SJSA1 (cell line): ENCODE data around the gene OR6C75. TPM values are rescaled to one million over a fixed set of nuclear protein-coding genes. Genes with fewer than 3 reads are reported as not detected.
"Not testable (repeated sequence)": the region's sequence is repeated elsewhere in the genome, so short reads cannot be mapped to it uniquely, and the experiment has no call there.

ENCODE experiments used
- DNase-seq, 2 experiments: peaks; one replicate each; pipeline ENCODE4 v3.0.0-alpha.2; 2015 to 2020; ENCODE audit warnings: low spot score in 2 of 2, low read depth in 1 of 2
- H3K27ac ChIP-seq: fragments of 250-450 bp; sonication (Bioruptor Pico); 2 replicates; pipeline ENCODE4 v1.5.1; 2020; ENCODE audit warnings: mild to moderate bottlenecking, moderate library complexity
- H3K27me3 ChIP-seq: fragments of 250-450 bp; sonication (Bioruptor Pico); replicated peaks from 2 replicates; pipeline ENCODE4 v1.5.1; 2020; ENCODE audit warnings: mild to moderate bottlenecking, moderate library complexity
- H3K36me3 ChIP-seq: fragments of 250-450 bp; sonication (Bioruptor Pico); 2 replicates; pipeline ENCODE4 v1.5.1; 2020; ENCODE audit warnings: mild to moderate bottlenecking
- H3K4me1 ChIP-seq: fragments of 250-450 bp; sonication (Bioruptor Pico); replicated peaks from 2 replicates; pipeline ENCODE4 v1.6.1; 2021; ENCODE audit warnings: mild to moderate bottlenecking
- H3K4me3 ChIP-seq: fragments of 250-450 bp; sonication (Bioruptor Pico); 2 replicates; pipeline ENCODE4 v1.5.1; 2020; ENCODE audit warnings: mild to moderate bottlenecking
- H3K9me3 ChIP-seq: fragments of 250-450 bp; sonication (Bioruptor Pico); replicated peaks from 2 replicates; pipeline ENCODE4 v1.5.1; 2020; ENCODE audit warnings: mild to moderate bottlenecking
- total RNA-seq: library from RNA; depleted of rRNA; stranded (reverse); fragments of >200 nt; shearing (Covaris generic); gene quantifications from 2 replicates; pipeline ENCODE4 v1.2.3, GENCODE V29; 2014; rRNA removed

Gene OR6C75
- not detected in 2 replicates for total RNA-seq

DNA sequence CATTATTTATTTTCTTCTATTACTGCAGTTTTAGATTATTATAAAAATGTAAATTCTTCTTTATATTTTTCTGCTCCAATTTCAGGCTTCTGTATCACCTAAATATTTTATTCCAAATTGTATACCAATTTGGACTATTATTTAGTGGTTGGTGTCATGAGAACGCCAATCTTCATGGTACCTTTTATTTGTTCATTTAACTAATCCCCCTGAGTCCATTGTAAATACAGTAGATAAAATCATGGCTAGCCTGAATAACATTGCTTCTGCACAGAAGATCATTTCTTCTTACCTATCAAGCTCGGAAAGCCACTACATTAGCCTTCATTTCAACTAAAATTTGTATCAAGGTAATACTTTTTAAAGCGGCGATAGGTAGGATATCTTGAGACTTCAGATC, at the start of gene OR6C75:
Gene OR6C75, plus strand, starts transcription at position 301 of the 400 bp plus-strand sequence. CDS start 2,136 bp downstream, outside the sequence.
- DNase-seq, result no peak
- H3K4me3 ChIP-seq, result no peak within 1 kb of the TSS
- H3K4me1 ChIP-seq, result no peaks in the 10 kb centered on the region
- no peak within 1 kb of the TSS for H3K27ac ChIP-seq
- no peaks in the 10 kb centered on the region for H3K36me3 ChIP-seq
- H3K9me3 ChIP-seq, result no peaks in the 10 kb centered on the region
- H3K27me3 ChIP-seq, result no peaks in the 10 kb centered on the region

DNA sequence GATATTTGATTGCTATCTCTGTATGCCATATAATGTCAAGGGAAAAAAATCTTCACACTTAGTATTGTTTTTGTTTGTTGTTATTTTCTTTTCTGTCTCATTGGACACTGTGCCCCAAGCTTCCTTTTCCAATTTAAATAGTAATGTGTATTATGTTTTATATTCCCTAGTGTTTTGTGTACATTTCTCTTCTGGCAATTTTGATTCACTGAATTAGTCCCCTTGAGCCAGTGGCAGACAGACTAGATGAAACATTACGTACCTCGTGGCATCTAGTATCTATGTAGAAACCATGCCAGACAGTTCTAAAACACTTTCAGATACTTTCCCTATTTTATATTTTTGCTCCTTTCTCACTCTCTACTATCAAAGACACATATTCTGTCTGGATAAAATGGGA, 48.7 kb upstream of the OR6C75 start, which contains the start of gene OR6C1:
Gene OR6C1, plus strand, starts transcription at position 301 of the 400 bp plus-strand sequence. CDS start 6,257 bp downstream, outside the sequence.
- Histone ChIP-seq H3K4me3 (no peak within 1 kb of the TSS), H3K4me1 (no peaks in the 10 kb centered on the region), H3K36me3 (no peaks in the 10 kb centered on the region), H3K27ac (no peak within 1 kb of the TSS), H3K9me3 (no peaks in the 10 kb centered on the region), H3K27me3 (no peaks in the 10 kb centered on the region)
- no peak for DNase-seq

DNA sequence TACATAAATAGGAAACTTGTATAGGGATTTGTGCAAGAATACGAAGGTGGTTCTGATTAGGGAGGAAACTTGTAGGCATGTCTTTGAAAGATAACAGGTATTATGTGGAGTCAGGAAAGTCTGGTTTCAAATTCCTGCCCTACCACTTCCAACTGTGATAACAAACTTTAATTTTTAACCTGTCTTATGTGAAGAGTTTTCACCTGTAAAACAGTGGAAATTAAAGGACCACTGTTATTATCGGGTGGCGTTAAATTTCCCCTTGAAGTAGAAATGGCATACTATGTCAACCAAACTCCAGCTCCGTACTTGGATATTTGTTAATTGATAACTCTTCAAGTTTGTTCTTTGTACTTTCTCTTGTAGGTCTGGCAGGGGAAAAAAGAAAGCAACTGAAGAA, 42.6 kb upstream of the OR6C75 start:
- H3K36me3 ChIP-seq, result no peaks in the 10 kb centered on the region
- no peaks in the 10 kb centered on the region for H3K27me3 ChIP-seq
- H3K4me3 ChIP-seq, result no peak overlapping the region
- no peak for DNase-seq
- no peak overlapping the region for H3K27ac ChIP-seq
- no peaks in the 10 kb centered on the region for H3K4me1 ChIP-seq
- H3K9me3 ChIP-seq, result no peaks in the 10 kb centered on the region

DNA sequence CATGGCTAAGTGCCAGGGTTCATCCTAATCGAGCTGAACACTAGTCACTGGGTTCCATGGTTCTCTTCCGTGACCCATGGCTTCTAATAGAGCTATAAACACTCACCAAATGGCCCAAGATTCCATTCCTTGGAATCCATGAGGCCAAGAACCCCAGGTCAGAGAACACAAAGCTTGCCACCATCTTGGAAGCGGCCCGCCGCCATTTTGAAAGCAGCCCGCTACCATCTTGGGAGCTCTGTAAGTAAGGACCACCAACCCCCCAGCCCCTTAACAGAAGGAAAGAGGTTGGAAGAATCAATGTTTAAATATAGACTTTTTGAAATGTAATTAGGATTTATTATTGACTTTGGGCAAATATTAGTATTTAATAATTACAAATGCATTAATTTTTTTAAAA, 37.0 kb upstream of the OR6C75 start:
- not testable (repeated sequence) for H3K36me3 ChIP-seq, H3K27me3 ChIP-seq, H3K4me1 ChIP-seq, H3K9me3 ChIP-seq, H3K27ac ChIP-seq, H3K4me3 ChIP-seq, DNase-seq

- no peaks in the 10 kb centered on the region for H3K4me1 ChIP-seq
- no peak for DNase-seq
- peaks cover 3% of the 10 kb centered on the region; the same call in 1 of the 2 replicates for H3K27me3 ChIP-seq
- H3K4me3 ChIP-seq, result no peak within 1 kb of the TSS
- no peak within 1 kb of the TSS for H3K27ac ChIP-seq
- no peaks in the 10 kb centered on the region for H3K9me3 ChIP-seq
- no peaks in the 10 kb centered on the region for H3K36me3 ChIP-seq
These were observed 32.3 kb upstream of the OR6C75 start, which contains the start of gene OR6C3 for GRCh38 chr12:55330446-55330845. TSS of gene OR6C3 (plus strand) at chr12:55330746. CDS start at chr12:55331701, 955 bp downstream.

- no peaks in the 10 kb centered on the region for H3K4me1 ChIP-seq
- H3K4me3 ChIP-seq, result no peak overlapping the region
- no peak overlapping the region for H3K27ac ChIP-seq
- no peaks in the 10 kb centered on the region for H3K9me3 ChIP-seq
- H3K36me3 ChIP-seq, result no peaks in the 10 kb centered on the region
- DNase-seq, result no peak
- H3K27me3 ChIP-seq, result peaks cover 3% of the 10 kb centered on the region; the same call in 1 of the 2 replicates
These were observed 26.8 kb upstream of the OR6C75 start for GRCh38 chr12:55336002-55336401.

DNA sequence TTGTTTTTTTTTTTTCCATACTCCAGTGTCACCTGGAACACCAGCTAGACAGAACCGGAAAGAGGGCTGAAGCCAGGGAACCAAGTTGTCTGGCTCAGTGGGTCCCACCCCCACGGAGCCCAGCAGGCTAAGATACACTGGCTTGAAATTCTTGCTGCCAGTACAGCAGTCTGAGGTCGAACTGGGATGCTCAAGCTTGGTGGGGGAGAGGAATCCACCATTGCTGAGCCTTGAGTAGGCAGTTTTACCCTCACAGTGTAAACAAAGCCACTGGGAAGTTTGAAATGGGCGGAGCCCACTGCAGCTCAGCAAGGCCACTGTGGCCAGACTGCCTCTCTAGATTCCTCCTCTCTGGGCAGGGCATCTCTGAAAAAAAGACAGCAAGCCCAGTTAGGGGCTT, 7.4 kb upstream of the OR6C75 start:
- H3K4me1 ChIP-seq, H3K27ac ChIP-seq, H3K4me3 ChIP-seq, DNase-seq, H3K9me3 ChIP-seq, H3K36me3 ChIP-seq, H3K27me3 ChIP-seq: not testable (repeated sequence)

GRCh38 chr12:55365086-55365485, 2.3 kb downstream of the OR6C75 start:
- no peaks in the 10 kb centered on the region for H3K27me3 ChIP-seq
- H3K4me3 ChIP-seq, result no peak overlapping the region
- DNase-seq, result no peak
- no peaks in the 10 kb centered on the region for H3K4me1 ChIP-seq
- H3K36me3 ChIP-seq, result no peaks in the 10 kb centered on the region
- no peaks in the 10 kb centered on the region for H3K9me3 ChIP-seq
- no peak overlapping the region for H3K27ac ChIP-seq

GRCh38 chr12:55372521-55372920, 9.7 kb downstream of the OR6C75 start:
- H3K27ac ChIP-seq, result no peak overlapping the region
- no peaks in the 10 kb centered on the region for H3K27me3 ChIP-seq
- no peaks in the 10 kb centered on the region for H3K36me3 ChIP-seq
- DNase-seq, result no peak
- no peak overlapping the region for H3K4me3 ChIP-seq
- H3K4me1 ChIP-seq, result no peaks in the 10 kb centered on the region
- no peaks in the 10 kb centered on the region for H3K9me3 ChIP-seq

DNA sequence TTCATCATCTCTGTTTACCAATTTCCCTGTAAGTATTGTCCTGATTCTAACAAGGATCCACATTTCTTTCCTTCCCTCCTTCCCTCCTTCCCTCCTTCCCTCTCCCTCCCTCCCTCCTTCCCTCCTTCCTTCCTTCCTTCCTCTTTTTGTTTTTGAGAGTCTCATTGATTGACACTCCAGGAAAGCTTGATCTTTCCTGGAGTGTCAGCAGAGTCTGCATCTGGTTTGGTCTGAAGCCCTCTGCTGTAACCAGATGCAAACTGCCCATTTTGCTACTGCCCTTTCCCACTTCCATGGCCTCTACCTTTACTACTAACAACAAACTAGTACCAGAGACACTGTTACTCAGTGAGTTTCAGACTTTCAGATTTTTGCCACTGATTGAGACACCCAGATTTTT, 23.1 kb downstream of the OR6C75 start:
- Histone ChIP-seq H3K9me3 (no peaks in the 10 kb centered on the region), H3K36me3 (no peaks in the 10 kb centered on the region), H3K4me1 (no peaks in the 10 kb centered on the region), H3K4me3 (no peak overlapping the region), H3K27me3 (peaks cover under 1% of the 10 kb centered on the region; the same call in 1 of the 2 replicates), H3K27ac (no peak overlapping the region)
- no peak for DNase-seq

GRCh38 chr12:55392032-55392795, 29.4 kb downstream of the OR6C75 start:
- no peak for DNase-seq
- Histone ChIP-seq H3K9me3 (no peaks in the 10 kb centered on the region), H3K4me1 (no peaks in the 10 kb centered on the region), H3K27me3 (peaks cover 3% of the 10 kb centered on the region; the same call in 1 of the 2 replicates), H3K4me3 (no peak overlapping the region), H3K27ac (no peak overlapping the region), H3K36me3 (no peaks in the 10 kb centered on the region)

- Histone ChIP-seq H3K4me3 (no peak overlapping the region), H3K4me1 (no peaks in the 10 kb centered on the region), H3K36me3 (no peaks in the 10 kb centered on the region), H3K27ac (no peak overlapping the region), H3K27me3 (no peaks in the 10 kb centered on the region), H3K9me3 (no peaks in the 10 kb centered on the region)
- DNase-seq, result no peak
These were observed 33.6 kb downstream of the OR6C75 start for GRCh38 chr12:55396326-55396725.

DNA sequence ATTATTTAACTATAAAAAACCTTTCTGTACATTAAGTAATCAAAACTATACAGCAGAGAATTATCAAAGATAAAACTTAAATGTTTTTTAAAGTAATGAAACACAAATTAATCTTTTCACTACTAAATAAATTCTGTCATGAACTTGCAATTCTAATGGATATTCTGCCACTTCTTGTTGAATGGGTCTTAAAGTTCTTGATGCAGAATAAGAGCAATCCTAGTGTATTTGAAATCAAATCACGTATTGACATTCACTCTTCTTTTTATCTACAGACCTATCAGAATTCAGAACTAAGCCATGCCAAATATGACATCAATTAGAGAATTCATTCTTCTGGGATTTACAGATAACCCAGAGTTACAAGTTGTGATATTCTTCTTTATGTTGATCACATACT, 37.5 kb downstream of the OR6C75 start, which contains the start of gene OR6C65:
Gene OR6C65, plus strand, starts transcription at position 301 of the 400 bp plus-strand sequence. Its CDS starts 0 bp downstream, at position 301.
- H3K9me3 ChIP-seq, result no peaks in the 10 kb centered on the region
- H3K4me1 ChIP-seq, result no peaks in the 10 kb centered on the region
- no peak for DNase-seq
- no peaks in the 10 kb centered on the region for H3K36me3 ChIP-seq
- no peak within 1 kb of the TSS for H3K27ac ChIP-seq
- no peak within 1 kb of the TSS for H3K4me3 ChIP-seq
- H3K27me3 ChIP-seq, result no peaks in the 10 kb centered on the region

DNA sequence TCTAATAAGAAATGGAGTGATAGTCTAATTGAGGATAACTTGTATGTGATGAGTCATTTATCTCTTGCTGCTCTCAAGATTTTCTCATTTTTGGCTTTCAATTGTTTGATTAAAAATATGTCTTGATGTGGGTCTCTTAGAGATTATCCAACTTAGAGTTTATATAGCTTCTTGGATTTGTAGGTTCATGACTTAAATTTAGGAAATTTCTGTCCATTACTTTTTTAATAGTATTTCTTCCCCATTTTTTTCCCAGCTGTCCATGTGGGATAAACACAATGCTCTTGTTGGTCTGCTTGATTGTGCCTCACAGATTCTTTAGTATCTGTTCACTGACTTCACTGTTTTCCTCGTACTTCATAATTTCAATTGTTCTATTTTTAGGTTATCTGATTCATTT, 45.1 kb downstream of the OR6C75 start:
- DNase-seq, result no peak
- H3K4me3 ChIP-seq, result no peak overlapping the region
- no peaks in the 10 kb centered on the region for H3K27me3 ChIP-seq
- H3K27ac ChIP-seq, result no peak overlapping the region
- no peaks in the 10 kb centered on the region for H3K9me3 ChIP-seq
- H3K36me3 ChIP-seq, result no peaks in the 10 kb centered on the region
- H3K4me1 ChIP-seq, result no peaks in the 10 kb centered on the region
